Astrocyte of the spinal cord (primary cell): Measurements from ENCODE around the gene MYMX.

Source experiments
- DNase-seq: peaks from one replicate; pipeline ENCODE4 v3.0.0; 2011; ENCODE audit warnings: low read depth, low spot score
- H3K4me3 ChIP-seq: 2 replicates; pipeline ENCODE4 v1.5.1; 2011; ENCODE audit warnings: low read depth, mild to moderate bottlenecking, low read length, moderate library complexity
- in situ Hi-C: cut with HindIII; loops from 2 replicates; pipeline ENCODE4 v1.10.0; 2017; ENCODE audit warnings: low sequenced_read_pairs
- TF ChIP-seq, protein P1 (sequence below): IDR thresholded peaks from 2 replicates; pipeline ENCODE4 v1.5.1; 2012; ENCODE audit warnings: low read depth, mild to moderate bottlenecking, low read length, inconsistent platforms

Gene MYMX

DNA sequence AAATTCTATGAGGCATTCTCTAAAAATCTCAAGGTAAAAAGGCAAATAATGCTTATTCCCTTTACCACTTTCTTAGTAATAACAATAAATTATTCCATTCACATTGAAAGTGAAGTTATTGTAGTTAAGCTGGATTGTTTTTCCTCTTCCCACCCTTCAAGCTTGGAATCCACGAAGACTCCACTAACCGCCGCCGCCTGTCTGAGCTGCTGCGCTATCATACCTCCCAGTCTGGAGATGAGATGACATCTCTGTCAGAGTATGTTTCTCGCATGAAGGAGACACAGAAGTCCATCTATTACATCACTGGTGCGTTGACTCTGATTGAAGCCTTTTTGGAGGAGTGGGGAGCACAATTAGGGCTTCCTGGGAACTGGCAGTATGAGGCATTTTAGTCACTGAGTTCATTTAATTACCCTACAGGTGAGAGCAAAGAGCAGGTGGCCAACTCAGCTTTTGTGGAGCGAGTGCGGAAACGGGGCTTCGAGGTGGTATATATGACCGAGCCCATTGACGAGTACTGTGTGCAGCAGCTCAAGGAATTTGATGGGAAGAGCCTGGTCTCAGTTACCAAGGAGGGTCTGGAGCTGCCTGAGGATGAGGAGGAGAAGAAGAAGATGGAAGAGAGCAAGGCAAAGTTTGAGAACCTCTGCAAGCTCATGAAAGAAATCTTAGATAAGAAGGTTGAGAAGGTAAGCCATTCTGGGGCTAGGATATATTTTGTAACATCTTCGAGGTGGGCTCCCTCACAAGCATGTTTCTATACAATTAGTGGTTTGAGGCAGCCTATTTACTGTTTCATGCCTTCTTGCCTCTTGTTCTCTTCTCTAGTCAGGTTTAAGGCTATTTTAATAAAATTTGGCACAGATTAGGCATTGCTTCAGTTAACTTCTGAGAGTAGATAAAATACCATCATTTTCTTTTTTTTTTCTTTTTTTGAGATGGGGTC, 35.1 kb downstream of the MYMX start:
- DNase-seq, result no peak
- TF ChIP-seq, protein P1, sequence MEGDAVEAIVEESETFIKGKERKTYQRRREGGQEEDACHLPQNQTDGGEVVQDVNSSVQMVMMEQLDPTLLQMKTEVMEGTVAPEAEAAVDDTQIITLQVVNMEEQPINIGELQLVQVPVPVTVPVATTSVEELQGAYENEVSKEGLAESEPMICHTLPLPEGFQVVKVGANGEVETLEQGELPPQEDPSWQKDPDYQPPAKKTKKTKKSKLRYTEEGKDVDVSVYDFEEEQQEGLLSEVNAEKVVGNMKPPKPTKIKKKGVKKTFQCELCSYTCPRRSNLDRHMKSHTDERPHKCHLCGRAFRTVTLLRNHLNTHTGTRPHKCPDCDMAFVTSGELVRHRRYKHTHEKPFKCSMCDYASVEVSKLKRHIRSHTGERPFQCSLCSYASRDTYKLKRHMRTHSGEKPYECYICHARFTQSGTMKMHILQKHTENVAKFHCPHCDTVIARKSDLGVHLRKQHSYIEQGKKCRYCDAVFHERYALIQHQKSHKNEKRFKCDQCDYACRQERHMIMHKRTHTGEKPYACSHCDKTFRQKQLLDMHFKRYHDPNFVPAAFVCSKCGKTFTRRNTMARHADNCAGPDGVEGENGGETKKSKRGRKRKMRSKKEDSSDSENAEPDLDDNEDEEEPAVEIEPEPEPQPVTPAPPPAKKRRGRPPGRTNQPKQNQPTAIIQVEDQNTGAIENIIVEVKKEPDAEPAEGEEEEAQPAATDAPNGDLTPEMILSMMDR, result no peak
- H3K4me3 ChIP-seq, result no peak overlapping the region
- in situ Hi-C loops, result no loop called here

DNA sequence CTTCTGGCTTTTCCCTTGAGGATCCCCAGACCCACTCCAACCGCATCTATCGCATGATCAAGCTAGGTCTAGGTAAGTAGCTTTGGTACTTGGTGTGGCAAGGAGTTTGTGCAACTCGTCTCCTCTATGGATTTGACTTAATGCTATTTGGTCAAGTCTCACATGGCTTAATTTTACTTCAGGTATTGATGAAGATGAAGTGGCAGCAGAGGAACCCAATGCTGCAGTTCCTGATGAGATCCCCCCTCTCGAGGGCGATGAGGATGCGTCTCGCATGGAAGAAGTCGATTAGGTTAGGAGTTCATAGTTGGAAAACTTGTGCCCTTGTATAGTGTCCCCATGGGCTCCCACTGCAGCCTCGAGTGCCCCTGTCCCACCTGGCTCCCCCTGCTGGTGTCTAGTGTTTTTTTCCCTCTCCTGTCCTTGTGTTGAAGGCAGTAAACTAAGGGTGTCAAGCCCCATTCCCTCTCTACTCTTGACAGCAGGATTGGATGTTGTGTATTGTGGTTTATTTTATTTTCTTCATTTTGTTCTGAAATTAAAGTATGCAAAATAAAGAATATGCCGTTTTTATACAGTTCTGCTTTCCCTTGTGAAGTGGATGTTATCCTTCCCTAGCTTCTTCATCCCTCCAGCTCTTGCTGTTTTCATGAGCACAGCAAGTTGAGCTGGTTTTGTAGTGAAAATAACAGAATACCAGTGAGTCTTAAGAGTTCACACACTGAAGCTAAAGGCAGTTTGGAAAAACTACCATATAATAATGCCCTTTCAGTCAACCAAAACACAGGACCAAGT, 36.8 kb downstream of the MYMX start:
- DNase-seq, result no peak
- TF ChIP-seq, protein P1, result peak; percentile 46
- no peak overlapping the region for H3K4me3 ChIP-seq
- in situ Hi-C loops, result no loop called here

DNA sequence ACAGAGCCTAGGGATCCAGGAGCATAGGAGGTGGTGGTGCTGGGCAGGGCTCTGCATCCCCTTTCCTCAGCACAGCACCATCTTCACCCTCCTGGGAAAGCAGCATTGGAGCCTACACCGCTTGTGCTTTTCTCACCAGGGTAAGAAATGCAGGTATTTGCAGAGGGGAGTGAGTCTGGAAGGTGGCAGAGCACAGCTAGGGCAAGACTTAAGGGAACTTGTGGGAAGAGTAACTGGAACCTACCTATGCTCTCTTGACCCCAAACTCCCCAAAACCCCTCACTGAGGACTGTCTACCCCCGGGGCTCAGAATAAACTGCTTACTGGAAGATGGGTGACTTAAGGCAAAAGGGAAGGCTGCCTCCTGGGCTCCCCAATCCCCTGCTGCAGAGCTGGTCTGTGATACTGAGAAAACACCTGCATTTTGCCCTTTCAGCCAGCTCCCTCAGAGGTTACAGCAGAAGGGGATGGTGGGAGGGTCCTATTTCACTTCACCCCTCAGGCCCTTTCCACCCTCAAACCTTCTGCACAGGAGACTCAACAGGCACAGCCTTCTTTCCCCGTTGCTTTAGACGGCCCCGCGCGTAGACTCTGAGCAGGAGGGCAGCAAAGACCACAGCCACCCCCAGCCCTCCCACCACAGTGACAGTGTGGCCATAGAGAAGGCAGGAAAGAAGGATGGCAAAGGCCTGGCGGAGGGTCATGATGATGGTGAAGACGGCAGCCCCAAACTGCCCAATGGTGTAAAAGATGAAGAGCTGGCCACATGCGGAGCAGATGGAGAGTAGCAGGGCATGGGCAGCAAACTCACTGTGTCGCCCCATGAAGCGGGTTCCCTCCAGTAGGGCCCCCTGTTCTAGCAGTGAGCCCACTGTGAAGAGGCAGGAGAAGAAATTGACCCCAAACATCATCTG, 37.7 kb downstream of the MYMX start:
- in situ Hi-C loops, result no loop called here
- no peak overlapping the region for H3K4me3 ChIP-seq
- TF ChIP-seq, protein P1, result no peak
- no peak for DNase-seq

DNA sequence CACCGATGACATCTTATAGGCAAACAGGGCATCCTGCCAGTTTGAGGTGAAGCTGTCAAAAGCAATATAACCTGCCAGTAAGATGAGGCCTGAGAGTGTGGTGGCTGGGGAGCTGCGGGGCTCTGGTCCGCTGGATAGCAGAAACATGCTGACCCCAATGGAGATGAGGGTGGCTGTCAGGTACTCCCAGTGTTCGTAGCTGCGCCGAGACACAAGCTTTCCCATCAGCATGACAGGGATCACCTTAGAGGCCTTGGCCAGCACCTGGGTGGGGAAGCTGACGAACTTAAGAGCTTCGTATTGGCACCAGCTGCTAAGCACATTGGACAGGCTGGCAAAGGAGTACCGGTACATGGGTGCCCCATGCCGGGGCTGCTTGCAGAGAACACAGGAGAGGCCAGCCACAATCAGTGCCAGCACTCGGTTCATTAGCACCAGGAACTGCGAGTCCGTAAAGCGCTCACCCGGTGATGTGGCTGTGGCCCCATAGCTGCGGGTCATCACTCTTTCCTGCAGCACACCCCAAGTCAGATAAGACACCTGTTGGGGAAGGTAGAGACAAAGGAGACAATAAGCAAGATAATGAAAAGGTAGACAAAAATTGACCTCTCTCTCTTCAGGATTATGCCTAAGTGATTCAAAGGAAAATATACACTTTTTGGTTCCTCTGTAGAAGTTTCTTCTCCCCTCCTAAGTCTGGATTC, 38.5 kb downstream of the MYMX start:
- TF ChIP-seq, protein P1, result no peak
- no peak overlapping the region for H3K4me3 ChIP-seq
- in situ Hi-C loops, result no loop called here
- DNase-seq, result no peak

DNA sequence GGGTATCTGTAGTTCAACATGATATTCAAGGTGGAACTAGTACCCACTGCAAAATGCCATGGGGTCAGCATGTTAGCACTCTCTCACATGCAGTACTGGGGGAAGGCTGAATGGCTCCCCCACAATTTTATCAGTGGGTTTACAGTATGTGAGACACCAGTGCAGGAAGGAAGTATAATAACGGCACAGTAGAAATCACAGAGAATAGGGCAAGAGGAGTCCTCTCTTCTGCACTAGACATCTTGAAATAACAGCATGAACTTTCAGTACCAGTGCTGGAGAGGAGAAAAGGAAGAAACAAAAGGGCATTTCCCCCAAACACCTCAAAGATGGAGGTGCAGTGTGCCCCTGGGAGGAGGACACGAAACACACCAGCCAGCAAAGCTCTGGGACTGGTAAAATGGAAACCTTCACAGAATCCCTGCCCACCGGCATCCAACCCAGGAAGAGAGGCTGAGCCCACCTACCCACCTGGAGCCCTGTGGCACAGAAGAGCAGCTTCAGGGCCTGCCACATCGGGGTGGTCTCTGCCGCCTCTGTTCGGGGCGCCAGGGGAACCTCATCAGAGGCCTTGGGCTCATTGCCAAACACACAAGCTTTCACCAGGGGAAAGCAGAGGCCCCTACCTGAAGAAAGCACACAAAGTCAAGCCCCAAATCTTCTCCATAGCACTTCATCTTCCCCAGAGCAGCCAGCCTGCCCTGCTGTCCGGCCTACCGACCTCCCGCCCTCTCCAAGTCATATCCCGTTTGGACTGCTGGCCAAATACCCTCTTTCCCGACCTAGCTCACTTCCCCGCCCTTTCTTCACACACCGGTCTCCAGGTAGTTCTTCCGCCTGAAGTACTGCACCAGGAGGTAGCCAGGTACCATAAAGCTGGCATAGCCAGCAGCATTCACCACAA, 39.4 kb downstream of the MYMX start:
- TF ChIP-seq, protein P1, result no peak
- in situ Hi-C loops, result no loop called here
- peak overlapping the region; percentile 85 for H3K4me3 ChIP-seq
- no peak for DNase-seq
